HepG2 (cell line): ENCODE measurements around the gene LTB4R. TPM values are rescaled to one million over a fixed set of nuclear protein-coding genes. Genes with fewer than 3 reads are reported as not detected.

ENCODE experiments used
- CBX1 ChIP-seq: IDR thresholded peaks from one replicate; pipeline ENCODE4 v1.6.1; 2016; ENCODE audit warnings: antibody characterized with exemption, low read depth
- CHD2 ChIP-seq: IDR thresholded peaks from 2 replicates; pipeline ENCODE4 v1.6.1; 2011; ENCODE audit warnings: low read depth, low read length, improper control_type of control experiment
- ELF1 ChIP-seq: sonication (generic); formaldehyde crosslinking; IDR thresholded peaks from 2 replicates; pipeline ENCODE4 v1.4.0; 2020; ENCODE audit warnings: missing genetic modification reagents
- ERF ChIP-seq: IDR thresholded peaks from 2 replicates; pipeline ENCODE4 v1.6.1; 2018; ENCODE audit warnings: missing biosample characterization, missing genetic modification reagents
- GFI1 ChIP-seq: sonication (generic); formaldehyde crosslinking; IDR thresholded peaks from 2 replicates; pipeline ENCODE4 v1.5.0; 2020; ENCODE audit warnings: missing genetic modification reagents, mild to moderate bottlenecking, borderline replicate concordance
- HIVEP1 ChIP-seq: sonication (generic); formaldehyde crosslinking; IDR thresholded peaks from 2 replicates; pipeline ENCODE4 v1.4.0; 2020; ENCODE audit warnings: mild to moderate bottlenecking, missing genetic modification reagents
- KDM6A ChIP-seq: IDR thresholded peaks from 2 replicates; pipeline ENCODE4 v1.6.1; 2016; ENCODE audit warnings: low read depth
- MAF1 ChIP-seq: sonication (generic); formaldehyde crosslinking; IDR thresholded peaks from 2 replicates; pipeline ENCODE4 v1.5.0; 2020; ENCODE audit warnings: missing genetic modification reagents, borderline replicate concordance
- MEF2D ChIP-seq: sonication (generic); formaldehyde crosslinking; IDR thresholded peaks from 2 replicates; pipeline ENCODE4 v1.5.1; 2020; ENCODE audit warnings: mild to moderate bottlenecking, missing genetic modification reagents
- MTA1 ChIP-seq: sonication (generic); formaldehyde crosslinking; IDR thresholded peaks from 2 replicates; pipeline ENCODE4 v1.4.0; 2020; ENCODE audit warnings: missing genetic modification reagents, mild to moderate bottlenecking, borderline replicate concordance
- NCOA1 ChIP-seq: sonication (generic); formaldehyde crosslinking; IDR thresholded peaks from 2 replicates; pipeline ENCODE4 v1.9.0; 2021; ENCODE audit warnings: missing genetic modification reagents
- PBX2 ChIP-seq: IDR thresholded peaks from 2 replicates; pipeline ENCODE4 v1.6.1; 2016; ENCODE audit warnings: control low read depth
- RXRB ChIP-seq: IDR thresholded peaks from 2 replicates; pipeline ENCODE4 v1.6.1; 2016; ENCODE audit warnings: borderline replicate concordance, missing genetic modification reagents, missing compliant biosample characterization
- SUZ12 ChIP-seq: fragments of 150-350 bp; IDR thresholded peaks from 2 replicates; pipeline ENCODE4 v1.6.1; 2014; ENCODE audit warnings: low read depth, low read length
- TGIF2 ChIP-seq: IDR thresholded peaks from 2 replicates; pipeline ENCODE4 v1.6.1; 2016; ENCODE audit warnings: control low read depth, missing compliant biosample characterization
- ZBTB33 ChIP-seq: sonication (generic); formaldehyde crosslinking; IDR thresholded peaks from 2 replicates; pipeline ENCODE4 v1.4.0; 2020; ENCODE audit warnings: missing genetic modification reagents
- ZNF121 ChIP-seq: sonication (generic); formaldehyde crosslinking; IDR thresholded peaks from 2 replicates; pipeline ENCODE4 v1.5.0; 2020; ENCODE audit warnings: mild to moderate bottlenecking, missing genetic modification reagents
- ZNF276 ChIP-seq: sonication (generic); formaldehyde crosslinking; IDR thresholded peaks from 2 replicates; pipeline ENCODE4 v1.4.0; 2020; ENCODE audit warnings: mild to moderate bottlenecking, low read depth, missing genetic modification reagents
- ZNF281 ChIP-seq: sonication (generic); formaldehyde crosslinking; IDR thresholded peaks from 2 replicates; pipeline ENCODE4 v1.4.0; 2020; ENCODE audit warnings: missing genetic modification reagents, borderline replicate concordance
- ZNF326 ChIP-seq: sonication (generic); formaldehyde crosslinking; IDR thresholded peaks from 2 replicates; pipeline ENCODE4 v1.4.0; 2020; ENCODE audit warnings: missing genetic modification reagents, borderline replicate concordance
- ZNF333 ChIP-seq: sonication (generic); formaldehyde crosslinking; IDR thresholded peaks from 2 replicates; pipeline ENCODE4 v1.4.0; 2020; ENCODE audit warnings: mild to moderate bottlenecking, missing genetic modification reagents, borderline replicate concordance
- ZNF576 ChIP-seq: sonication (generic); formaldehyde crosslinking; IDR thresholded peaks from 2 replicates; pipeline ENCODE4 v1.4.0; 2020; ENCODE audit warnings: mild to moderate bottlenecking, missing genetic modification reagents
- ZNF850 ChIP-seq: sonication (generic); formaldehyde crosslinking; conservative IDR thresholded peaks from 2 replicates; pipeline ENCODE4 v1.9.0; 2021; ENCODE audit warnings: mild to moderate bottlenecking, missing genetic modification reagents
- polyA plus RNA-seq, 8 experiments: library from polyadenylated mRNA; depleted of rRNA in 3 of 8; stranded (reverse) in 7 of 8; unstranded in 1 of 8; fragments of >200 nt; fragmentation: Illumina TruSeq in 4 of 8; extraction: Trizol in 4 of 8; gene quantifications; 2 replicates each; pipeline versions ENCODE4 v1.2.1 to v1.2.3, GENCODE V29; 2011 to 2016; ENCODE audit warnings: low read depth in 4 of 8, missing spikeins in 1 of 8, mixed read lengths in 1 of 8; ENCODE audit not compliant: insufficient read depth in 1 of 8
- total RNA-seq, 5 experiments: library from RNA; depleted of rRNA; stranded (reverse); fragments of >200 nt; fragmentation: Illumina TruSeq; extraction: Trizol; gene quantifications; 2 replicates each; pipeline ENCODE4 v1.2.3, GENCODE V29; 2016; ENCODE audit warnings: low read depth in 1 of 5

The LTB4R gene
- total and polyA plus RNA-seq, 2 of the 13 experiments (the other 11 are each of a cell fraction or from before 2014, with no cell fraction given), result 3.2 to 8.2 TPM

GRCh38 chr14:24315243-24315806, 4.0 kb downstream of the LTB4R start (continued):
- TF ChIP-seq ZNF576 (no peak), NCOA1 (CRISPR knock-in tag) (no peak), ZNF850 (no peak), HIVEP1 (no peak), GFI1 (CRISPR knock-in tag) (no peak), ZNF276 (CRISPR knock-in tag) (no peak), SUZ12 (no peak), ZNF121 (no peak), ERF (CRISPR knock-in tag) (no peak), ZNF333 (CRISPR knock-in tag) (no peak), TGIF2 (CRISPR knock-in tag) (no peak; the same call in 1 of the 2 replicates), ZNF281 (CRISPR knock-in tag) (peak; percentile 34), CBX1 (no peak), ELF1 (CRISPR knock-in tag) (no peak), MTA1 (no peak), ZBTB33 (no peak), ZNF326 (CRISPR knock-in tag) (peak; percentile 82; the same call in 1 of the 2 replicates), KDM6A (CRISPR knock-in tag) (0 out of 2 replicates have a peak, but pooled peaks have one; percentile 13), MEF2D (CRISPR knock-in tag) (no peak), PBX2 (CRISPR knock-in tag) (0 out of 2 replicates have a peak, but pooled peaks have one; percentile 26), RXRB (CRISPR knock-in tag) (peak; percentile 39; the same call in 1 of the 2 replicates), CHD2 (no peak), MAF1 (CRISPR knock-in tag) (no peak)
